BLaER1 treated with 17β-estradiol and CSF1 and Interleukin-3, amounts not matched to agents 10 nM and 100 nM (cell line): ENCODE measurements around the gene RELL1.

Experiments used
- H3K27ac ChIP-seq, 11 experiments: shearing (Covaris generic); formaldehyde crosslinking; 2 replicates each; pipeline ENCODE4 v1.8.1; 2022
- H3K27me3 ChIP-seq, 11 experiments: shearing (Covaris generic); formaldehyde crosslinking; 2 replicates each; pipeline ENCODE4 v1.8.1; 2022
- H3K36me3 ChIP-seq, 11 experiments: shearing (Covaris generic); formaldehyde crosslinking; 2 replicates each; pipeline ENCODE4 v1.8.1; 2022
- H3K4me1 ChIP-seq, 10 experiments: shearing (Covaris generic); formaldehyde crosslinking; 2 replicates each; pipeline ENCODE4 v1.8.1; 2022
- H3K4me2 ChIP-seq, 11 experiments: shearing (Covaris generic); formaldehyde crosslinking; 2 replicates each; pipeline ENCODE4 v1.8.1; 2022
- H3K4me3 ChIP-seq, 10 experiments: shearing (Covaris generic); formaldehyde crosslinking; 2 replicates each; pipeline ENCODE4 v1.8.1; 2022
- H3K9ac ChIP-seq, 11 experiments: shearing (Covaris generic); formaldehyde crosslinking; 2 replicates each; pipeline ENCODE4 v1.8.1; 2022
- H3K9me3 ChIP-seq, 11 experiments: shearing (Covaris generic); formaldehyde crosslinking; replicated peaks in 1 of 11; 2 replicates each; pipeline ENCODE4 v1.8.1; 2022
- H4K20me1 ChIP-seq, 11 experiments: shearing (Covaris generic); formaldehyde crosslinking; 2 replicates each; pipeline ENCODE4 v1.8.1; 2022
- Cebpa-rat ChIP-seq, 11 experiments: shearing (Covaris generic); IDR thresholded peaks; 2 replicates each; pipeline ENCODE4 v1.8.1; 2022

Gene RELL1

DNA sequence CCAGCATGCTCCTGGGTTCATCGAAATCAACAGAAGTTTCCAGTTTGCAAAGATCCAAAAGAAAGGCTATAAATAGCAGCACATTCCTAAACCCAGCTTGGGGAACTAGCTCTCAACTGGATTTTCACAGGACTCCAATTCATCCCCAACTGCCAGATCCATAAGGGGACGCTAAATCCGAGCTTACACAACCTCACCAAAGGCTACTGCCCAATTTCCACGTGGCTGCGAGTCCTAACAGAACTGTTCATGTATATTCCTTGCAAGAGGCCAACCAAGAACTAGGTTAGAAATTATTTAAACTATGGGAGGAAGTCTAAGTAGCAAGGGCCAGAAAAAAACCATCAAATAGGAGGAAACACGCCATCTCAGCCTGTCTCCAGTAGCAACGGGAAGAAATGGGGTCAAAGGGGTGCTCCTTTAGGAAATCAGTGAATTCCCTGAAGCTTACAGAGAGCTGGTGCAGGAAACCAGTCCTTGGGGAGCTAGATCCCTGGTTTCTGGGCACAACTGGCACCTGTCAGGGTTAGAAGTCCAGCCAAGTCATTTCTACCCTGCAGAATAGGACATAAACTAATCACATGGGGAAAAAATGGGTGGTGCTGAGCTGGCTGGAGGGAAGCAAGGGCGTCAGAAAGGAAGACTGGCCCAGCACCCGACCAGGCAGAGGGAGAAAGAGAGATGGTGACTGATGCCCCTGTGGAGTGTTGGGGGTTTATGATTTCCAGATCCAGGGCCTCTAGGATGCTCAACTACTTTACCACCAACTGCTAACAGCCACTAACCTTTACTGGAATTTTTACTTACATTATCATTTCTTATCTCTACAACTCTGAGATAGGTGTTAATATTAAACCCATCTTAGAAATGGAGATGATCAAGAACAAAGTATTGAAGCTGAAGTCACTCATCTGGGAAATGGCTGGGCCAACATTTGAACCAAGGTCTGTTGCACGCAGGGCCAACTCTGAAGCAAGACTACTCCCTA, 20.5 kb downstream of the RELL1 start:
- Histone ChIP-seq H3K4me3 (no peak overlapping the region), H3K27me3 (no peaks in the 10 kb centered on the region), H3K9ac (no peak overlapping the region), H3K4me1 (peaks cover 0 to 57% (median 13%) of the 10 kb centered on the region in 10 experiments; a peak in 12 of 20 replicates), H3K36me3 (peaks cover 0 to 12% (median 0%) of the 10 kb centered on the region in 11 experiments; a peak in 1 of 22 replicates), H3K9me3 (peaks cover 0 to 8% (median 6%) of the 10 kb centered on the region in 11 experiments; a peak in 15 of 22 replicates), H3K27ac (0 out of 22 replicates have a peak overlapping the region, but pooled peaks of 1 of the 11 experiments have one; percentile 7), H3K4me2 (peak overlapping the region in 2 of 11 experiments; percentile 65 to 76; a peak in 4 of 22 replicates), H4K20me1 (peaks cover 0 to 79% (median 0%) of the 10 kb centered on the region in 11 experiments; a peak in 9 of 22 replicates)
- no peak for TF ChIP-seq Cebpa-rat (IDR thresholded peaks at IDR 0.05)

DNA sequence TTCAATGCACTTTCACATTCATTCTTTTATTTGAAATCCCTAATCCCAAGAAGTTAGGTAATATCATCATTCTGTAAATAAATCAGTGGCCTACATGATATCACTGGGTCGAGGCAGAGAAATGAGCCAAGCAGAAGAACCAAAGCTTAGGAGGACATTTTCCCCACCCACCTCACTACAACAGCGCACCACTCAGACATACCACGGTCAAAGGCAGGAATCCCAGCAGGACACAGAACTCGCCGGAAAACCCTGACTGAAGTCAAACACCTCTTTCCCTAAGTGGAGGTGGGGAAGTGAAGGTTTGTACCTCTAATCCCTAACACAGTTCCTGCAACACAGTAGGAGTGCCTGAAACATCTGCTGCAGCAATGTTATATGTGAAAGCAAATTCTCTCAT, 21.5 kb downstream of the RELL1 start:
- TF ChIP-seq Cebpa-rat (IDR thresholded peaks at IDR 0.05): no peak
- no peak overlapping the region for H3K27ac ChIP-seq
- H3K4me3 ChIP-seq: no peak overlapping the region
- H4K20me1 ChIP-seq: peaks cover 0 to 81% (median 0%) of the 10 kb centered on the region in 11 experiments; a peak in 9 of 22 replicates
- no peaks in the 10 kb centered on the region for H3K27me3 ChIP-seq
- H3K4me1 ChIP-seq: peaks cover 0 to 57% (median 13%) of the 10 kb centered on the region in 10 experiments; a peak in 12 of 20 replicates
- H3K9me3 ChIP-seq: no peaks in the 10 kb centered on the region; a peak in 4 of 22 replicates
- no peak overlapping the region for H3K4me2 ChIP-seq
- peaks cover 0 to 8% (median 0%) of the 10 kb centered on the region in 11 experiments; a peak in 2 of 22 replicates for H3K36me3 ChIP-seq
- H3K9ac ChIP-seq: no peak overlapping the region

DNA sequence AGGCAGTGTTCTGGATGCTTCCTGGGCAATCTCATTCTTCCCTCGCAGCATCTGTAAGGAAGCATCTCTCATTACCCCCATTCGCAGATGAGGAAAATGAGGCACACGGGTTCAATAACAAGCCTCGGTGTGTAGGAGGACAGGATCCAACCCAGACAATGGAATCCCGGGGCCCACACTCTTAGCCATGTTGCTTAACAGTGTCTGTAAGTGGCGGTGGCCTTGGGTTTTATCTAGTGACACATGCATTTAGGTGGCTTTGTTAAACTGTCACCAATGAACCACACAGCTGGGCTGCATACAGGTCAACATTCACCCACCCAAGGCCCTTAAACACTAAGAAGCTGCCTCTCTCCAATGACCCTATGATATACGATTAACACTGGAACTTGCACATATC, 22.6 kb downstream of the RELL1 start:
- peak overlapping the region in 2 of 11 experiments; percentile 50 to 77; a peak in 2 of 22 replicates for H3K4me2 ChIP-seq
- H4K20me1 ChIP-seq: peaks cover 0 to 92% (median 0%) of the 10 kb centered on the region in 11 experiments; a peak in 10 of 22 replicates
- H3K27ac ChIP-seq: no peak overlapping the region
- H3K9me3 ChIP-seq: peaks cover 0 to 10% (median 0%) of the 10 kb centered on the region in 11 experiments; a peak in 3 of 22 replicates
- H3K4me3 ChIP-seq: no peak overlapping the region
- H3K27me3 ChIP-seq: no peaks in the 10 kb centered on the region
- no peak for TF ChIP-seq Cebpa-rat (IDR thresholded peaks at IDR 0.05)
- H3K4me1 ChIP-seq: peaks cover 0 to 57% (median 13%) of the 10 kb centered on the region in 10 experiments; a peak in 12 of 20 replicates
- H3K36me3 ChIP-seq: peaks cover 0 to 14% (median 0%) of the 10 kb centered on the region in 11 experiments; a peak in 3 of 22 replicates
- H3K9ac ChIP-seq: no peak overlapping the region

DNA sequence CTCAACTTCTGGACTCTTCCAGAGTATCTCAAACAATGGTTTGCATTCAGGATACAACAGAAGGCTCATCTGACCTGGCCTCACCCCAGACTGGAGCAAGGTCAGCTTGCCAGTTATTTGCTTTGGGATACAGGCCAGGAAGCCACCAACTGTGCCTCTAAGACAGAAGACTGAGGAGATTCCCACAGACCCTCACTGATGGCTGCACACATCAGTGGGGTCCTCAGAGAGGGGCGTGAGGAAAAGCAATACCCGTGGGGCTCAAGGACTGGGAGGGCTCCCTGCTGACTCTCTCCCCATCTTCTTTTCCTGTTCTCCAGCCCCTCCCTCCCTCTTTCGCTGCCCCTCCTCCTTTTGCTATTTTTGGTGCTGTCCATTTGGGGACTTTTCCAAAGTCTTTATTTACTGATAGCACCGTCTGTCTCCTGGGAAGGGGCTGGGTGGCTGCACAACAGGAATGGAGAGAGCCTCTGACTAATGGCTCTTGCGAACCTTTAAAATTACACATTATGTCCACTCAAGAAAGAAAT, 23.2 kb downstream of the RELL1 start:
- Histone ChIP-seq H3K36me3 (peaks cover 0 to 20% (median under 1%) of the 10 kb centered on the region in 11 experiments; a peak in 6 of 22 replicates), H3K4me1 (peaks cover 0 to 57% (median 13%) of the 10 kb centered on the region in 10 experiments; a peak in 12 of 20 replicates), H3K9ac (no peak overlapping the region), H3K4me2 (peak overlapping the region in 2 of 11 experiments; percentile 50 to 77; a peak in 4 of 22 replicates), H4K20me1 (peaks cover 0 to 99% (median 0%) of the 10 kb centered on the region in 11 experiments; a peak in 10 of 22 replicates), H3K4me3 (no peak overlapping the region), H3K9me3 (peaks cover 2 to 14% (median 3%) of the 10 kb centered on the region in 11 experiments; a peak in 18 of 22 replicates), H3K27ac (peak overlapping the region in 1 of 11 experiments; percentile 48; a peak in 2 of 22 replicates), H3K27me3 (no peaks in the 10 kb centered on the region)
- no peak for TF ChIP-seq Cebpa-rat (IDR thresholded peaks at IDR 0.05)

DNA sequence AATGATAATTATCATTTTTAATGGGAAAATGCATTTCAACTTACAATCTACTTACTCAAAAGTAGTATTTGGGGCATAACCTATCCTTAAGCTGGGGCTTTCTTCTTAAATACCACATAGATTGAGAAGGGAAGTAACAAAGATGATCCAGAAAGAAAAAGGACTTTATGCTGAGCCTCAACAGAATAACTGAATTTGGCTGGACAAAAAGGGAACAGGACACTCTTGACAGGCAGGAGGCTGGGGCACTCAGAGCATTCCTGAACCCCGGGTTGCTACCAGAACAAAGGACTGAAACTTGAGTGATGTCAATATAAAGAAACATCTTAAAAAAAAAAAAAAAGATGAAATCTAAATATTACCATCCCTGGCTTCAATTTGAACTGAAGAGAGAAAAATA, 23.9 kb downstream of the RELL1 start:
- no peak for TF ChIP-seq Cebpa-rat (IDR thresholded peaks at IDR 0.05)
- peaks cover 0 to 95% (median 0%) of the 10 kb centered on the region in 11 experiments; a peak in 10 of 22 replicates for H4K20me1 ChIP-seq
- H3K4me1 ChIP-seq: peaks cover 0 to 51% (median 13%) of the 10 kb centered on the region in 10 experiments; a peak in 12 of 20 replicates
- H3K4me3 ChIP-seq: no peak overlapping the region
- no peaks in the 10 kb centered on the region for H3K27me3 ChIP-seq
- H3K9ac ChIP-seq: no peak overlapping the region
- peaks cover 0 to 27% (median 6%) of the 10 kb centered on the region in 11 experiments; a peak in 12 of 22 replicates for H3K36me3 ChIP-seq
- peak overlapping the region in 2 of 11 experiments; percentile 50 to 70; a peak in 4 of 22 replicates for H3K4me2 ChIP-seq
- peaks cover 8 to 21% (median 9%) of the 10 kb centered on the region in 11 experiments for H3K9me3 ChIP-seq
- peak overlapping the region in 2 of 11 experiments; percentile 8 to 23; a peak in 2 of 22 replicates for H3K27ac ChIP-seq

DNA sequence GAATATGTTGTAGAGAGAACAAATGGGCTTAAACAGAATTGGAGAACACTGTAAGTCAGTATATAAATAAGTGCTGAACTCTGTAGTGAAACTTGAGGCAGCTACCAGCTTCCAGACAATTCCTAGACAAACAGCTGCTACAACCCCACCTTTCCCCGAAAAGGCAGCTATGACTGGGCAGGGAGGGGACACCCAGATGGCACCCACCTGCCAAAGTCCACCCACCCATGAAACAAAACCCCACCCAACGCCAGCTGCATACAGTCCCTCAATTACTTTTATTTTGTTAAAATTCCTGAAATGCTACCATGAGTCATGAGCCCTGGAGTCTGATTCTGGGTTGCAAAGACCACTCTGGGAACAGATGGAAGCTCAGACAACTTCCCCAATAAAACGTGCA, 24.4 kb downstream of the RELL1 start:
- Histone ChIP-seq H3K4me3 (no peak overlapping the region), H3K27me3 (no peaks in the 10 kb centered on the region), H3K27ac (peak overlapping the region in 1 of 11 experiments; percentile 8; a peak in 2 of 22 replicates), H3K36me3 (peaks cover under 1 to 32% (median 11%) of the 10 kb centered on the region in 11 experiments; a peak in 19 of 22 replicates), H4K20me1 (peaks cover 0 to 90% (median 0%) of the 10 kb centered on the region in 11 experiments; a peak in 10 of 22 replicates), H3K9ac (no peak overlapping the region), H3K9me3 (peaks cover 13 to 26% (median 14%) of the 10 kb centered on the region in 11 experiments), H3K4me2 (peak overlapping the region in 2 of 11 experiments; percentile 50 to 70; a peak in 4 of 22 replicates), H3K4me1 (peaks cover 0 to 46% (median 9%) of the 10 kb centered on the region in 10 experiments; a peak in 12 of 20 replicates)
- no peak for TF ChIP-seq Cebpa-rat (IDR thresholded peaks at IDR 0.05)

DNA sequence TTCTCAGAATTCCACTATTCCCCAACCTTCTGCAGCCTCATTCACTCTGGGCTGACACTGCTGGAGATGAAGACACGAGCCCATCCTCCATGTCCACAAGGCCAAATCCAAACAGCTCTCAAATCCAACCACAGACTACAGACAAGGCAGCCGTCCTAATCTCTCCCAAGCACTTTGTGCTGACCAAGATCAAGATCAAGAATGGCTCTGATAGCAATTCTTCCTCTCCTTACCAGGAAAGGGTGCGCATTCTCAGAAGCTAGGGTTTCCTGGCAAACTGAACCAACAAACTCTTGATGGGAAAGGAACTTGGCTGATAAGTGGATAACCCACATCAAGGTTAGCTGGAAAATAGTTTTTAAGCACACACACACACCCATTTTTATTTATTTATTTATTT, 26.5 kb downstream of the RELL1 start:
- Histone ChIP-seq H3K9ac (no peak overlapping the region), H3K4me2 (no peak overlapping the region), H3K36me3 (peaks cover 17 to 51% (median 25%) of the 10 kb centered on the region in 11 experiments; a peak in 21 of 22 replicates), H3K9me3 (peaks cover 29 to 47% (median 34%) of the 10 kb centered on the region in 11 experiments), H3K27me3 (no peaks in the 10 kb centered on the region), H4K20me1 (peaks cover 0 to 78% (median 0%) of the 10 kb centered on the region in 11 experiments; a peak in 9 of 22 replicates), H3K27ac (no peak overlapping the region), H3K4me3 (no peak overlapping the region), H3K4me1 (peaks cover 0 to 29% (median 0%) of the 10 kb centered on the region in 10 experiments; a peak in 5 of 20 replicates)
- TF ChIP-seq Cebpa-rat (IDR thresholded peaks at IDR 0.05): no peak

DNA sequence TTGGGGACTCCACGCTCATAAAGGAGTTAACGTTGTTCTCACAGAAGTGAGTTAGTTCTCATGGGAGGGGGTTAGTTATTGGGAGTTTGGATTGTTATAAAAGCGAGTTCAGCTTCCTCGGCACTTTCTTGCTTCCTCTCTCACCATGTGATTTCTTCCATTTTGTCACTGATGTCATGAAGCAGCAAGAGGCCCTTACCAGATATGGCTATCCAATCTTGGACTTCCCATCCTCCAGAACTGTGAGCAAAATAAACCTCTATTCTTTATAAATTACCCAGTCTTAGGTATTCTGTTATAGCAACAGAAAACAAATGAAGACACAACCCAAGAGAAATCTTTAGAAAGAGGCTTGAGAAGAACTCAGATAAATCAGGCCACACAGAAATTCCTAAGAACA, 29.5 kb downstream of the RELL1 start:
- H3K4me1 ChIP-seq: peaks cover 0 to 15% (median 0%) of the 10 kb centered on the region in 10 experiments; a peak in 6 of 20 replicates
- H4K20me1 ChIP-seq: peaks cover 0 to 68% (median 0%) of the 10 kb centered on the region in 11 experiments; a peak in 9 of 22 replicates
- TF ChIP-seq Cebpa-rat (IDR thresholded peaks at IDR 0.05): no peak
- H3K4me3 ChIP-seq: no peak overlapping the region
- no peak overlapping the region for H3K4me2 ChIP-seq
- H3K9ac ChIP-seq: no peak overlapping the region
- H3K27me3 ChIP-seq: no peaks in the 10 kb centered on the region
- H3K36me3 ChIP-seq: peaks cover 17 to 74% (median 30%) of the 10 kb centered on the region in 11 experiments; a peak in 21 of 22 replicates
- peaks cover 29 to 60% (median 46%) of the 10 kb centered on the region in 11 experiments for H3K9me3 ChIP-seq
- H3K27ac ChIP-seq: no peak overlapping the region
